Gastrocnemius medialis (tissue), 4 donors: ENCODE results near the gene LIPF. TPM values are rescaled to one million over a fixed set of nuclear protein-coding genes. Genes with fewer than 3 reads are reported as not detected.
"Not testable (repeated sequence)": the region's sequence is repeated elsewhere in the genome, so short reads cannot be mapped to it uniquely, and the experiment has no call there.

Experiments
- ATAC-seq, 2 donors: fragments of 150-250 bp; one replicate each; pipeline ENCODE4 v1.9.1; 2016
- DNase-seq, 2 donors: peaks; one replicate each; pipeline ENCODE4 v3.0.0-alpha.2; 2019
- H3K27ac ChIP-seq, 4 donors: fragments of 200-600 bp; sonication (generic); 1 replicate in 1 of 4; 2 replicates in 3 of 4; pipeline ENCODE4 v1.5.1; 2016 to 2018; ENCODE audit warnings: mild to moderate bottlenecking in 2 of 4, moderate library complexity in 1 of 4
- H3K27me3 ChIP-seq, 3 donors: fragments of 200-600 bp; sonication (generic) in 2 of 3; 1 replicate in 1 of 3; 2 replicates in 2 of 3; pipeline versions ENCODE4 v1.5.1 to v1.6.0; 2016 to 2019; ENCODE audit warnings: mild to moderate bottlenecking in 1 of 3, moderate library complexity in 1 of 3
- H3K36me3 ChIP-seq, 2 donors: fragments of 200-600 bp; sonication (generic) in 1 of 2; one replicate each; pipeline ENCODE4 v1.5.1; 2017 to 2018
- H3K4me1 ChIP-seq, 2 donors: fragments of 200-600 bp; sonication (generic) in 1 of 2; one replicate each; pipeline ENCODE4 v1.5.1; 2016 to 2017; ENCODE audit warnings: mild to moderate bottlenecking in 2 of 2
- H3K4me3 ChIP-seq, 4 donors: fragments of 200-600 bp; sonication (generic) in 3 of 4; 1 replicate in 1 of 4; 2 replicates in 3 of 4; pipeline ENCODE4 v1.5.1; 2016 to 2019; ENCODE audit warnings: mild to moderate bottlenecking in 2 of 4
- H3K9me3 ChIP-seq, 3 donors: fragments of 200-600 bp; sonication (generic) in 2 of 3; 1 replicate in 1 of 3; 2 replicates in 2 of 3; pipeline ENCODE4 v1.5.1; 2016 to 2019
- POLR2A ChIP-seq, 2 donors: fragments of 450-650 bp; IDR thresholded peaks; one replicate each; pipeline ENCODE4 v1.6.1; 2017; ENCODE audit warnings: antibody characterized with exemption in 2 of 2, mild to moderate bottlenecking in 2 of 2, moderate library complexity in 2 of 2
- in situ Hi-C, 4 donors: fragments of 200-750 bp; cut with MboI; loops; one replicate each; pipeline versions ENCODE4 v1.15.0 to v1.8.0; 2017; ENCODE audit warnings: low sequenced_read_pairs in 4 of 4
- intact Hi-C: fragments of 100-400 bp; cut with DNase I; formaldehyde crosslinking; loops from one replicate; pipeline ENCODE4 v1.15.1; 2023; ENCODE audit warnings: low total_unique reads
- total RNA-seq, 4 donors: library from RNA; depleted of rRNA; stranded (reverse); fragments of >200 nt; gene quantifications; one replicate each; pipeline versions ENCODE4 v1.1.0 to v1.2.3, GENCODE V29; 2016
- TF ChIP-seq, protein P1 (sequence below), 5 experiments: fragments of 450-650 bp in 3 of 5; fragments of 200-600 bp in 2 of 5; sonication (generic) in 2 of 5; IDR thresholded peaks in 4 of 5; conservative IDR thresholded peaks in 1 of 5; 1 replicate in 4 of 5; 2 replicates in 1 of 5; pipeline ENCODE4 v1.5.1; 2016 to 2019; ENCODE audit warnings: antibody characterized with exemption in 5 of 5, mild to moderate bottlenecking in 3 of 5, moderate library complexity in 3 of 5

The LIPF gene
- total RNA-seq, 4 donors from 2014 or later, result 0.36 TPM; not detected in 3

GRCh38 chr10:88659725-88660597 is 4.3 kb upstream of the LIPF start:
- in situ Hi-C loops (no loop called here), intact Hi-C loops (no loop called here)
- Histone ChIP-seq H3K27me3 (no peaks in the 10 kb centered on the region), H3K9me3 (no peaks in the 10 kb centered on the region), H3K27ac (no peak overlapping the region), H3K4me1 (no peaks in the 10 kb centered on the region), H3K4me3 (no peak overlapping the region), H3K36me3 (no peaks in the 10 kb centered on the region)
- no peak for ATAC-seq
- TF ChIP-seq POLR2A (IDR thresholded peaks at IDR 0.05), result no peak
- TF ChIP-seq, protein P1, sequence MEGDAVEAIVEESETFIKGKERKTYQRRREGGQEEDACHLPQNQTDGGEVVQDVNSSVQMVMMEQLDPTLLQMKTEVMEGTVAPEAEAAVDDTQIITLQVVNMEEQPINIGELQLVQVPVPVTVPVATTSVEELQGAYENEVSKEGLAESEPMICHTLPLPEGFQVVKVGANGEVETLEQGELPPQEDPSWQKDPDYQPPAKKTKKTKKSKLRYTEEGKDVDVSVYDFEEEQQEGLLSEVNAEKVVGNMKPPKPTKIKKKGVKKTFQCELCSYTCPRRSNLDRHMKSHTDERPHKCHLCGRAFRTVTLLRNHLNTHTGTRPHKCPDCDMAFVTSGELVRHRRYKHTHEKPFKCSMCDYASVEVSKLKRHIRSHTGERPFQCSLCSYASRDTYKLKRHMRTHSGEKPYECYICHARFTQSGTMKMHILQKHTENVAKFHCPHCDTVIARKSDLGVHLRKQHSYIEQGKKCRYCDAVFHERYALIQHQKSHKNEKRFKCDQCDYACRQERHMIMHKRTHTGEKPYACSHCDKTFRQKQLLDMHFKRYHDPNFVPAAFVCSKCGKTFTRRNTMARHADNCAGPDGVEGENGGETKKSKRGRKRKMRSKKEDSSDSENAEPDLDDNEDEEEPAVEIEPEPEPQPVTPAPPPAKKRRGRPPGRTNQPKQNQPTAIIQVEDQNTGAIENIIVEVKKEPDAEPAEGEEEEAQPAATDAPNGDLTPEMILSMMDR (IDR thresholded peaks at IDR 0.05 in 4 of 5, conservative IDR thresholded peaks at IDR 0.05 in 1 of 5), result no peak
- no peak for DNase-seq

DNA sequence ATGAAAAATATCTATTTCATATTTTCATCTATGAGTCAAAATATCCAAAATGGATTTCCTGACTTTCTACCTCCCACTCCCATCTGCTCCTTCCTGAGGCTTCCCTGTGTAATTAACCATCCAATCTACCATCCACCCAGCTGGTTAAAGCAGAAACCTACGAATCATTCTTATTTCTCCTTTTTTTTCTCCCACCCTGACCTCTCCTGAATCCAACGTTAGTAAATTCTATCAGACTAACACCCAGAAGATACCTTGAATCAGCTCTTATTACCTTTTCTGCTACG is 3.7 kb upstream of the LIPF start:
- intact Hi-C loops (no loop called here), in situ Hi-C loops (no loop called here)
- TF ChIP-seq, protein P1 (IDR thresholded peaks at IDR 0.05 in 4 of 5, conservative IDR thresholded peaks at IDR 0.05 in 1 of 5), result no peak
- TF ChIP-seq POLR2A (IDR thresholded peaks at IDR 0.05), result no peak
- Histone ChIP-seq H3K27ac (no peak overlapping the region), H3K4me3 (no peak overlapping the region), H3K9me3 (no peaks in the 10 kb centered on the region), H3K4me1 (no peaks in the 10 kb centered on the region), H3K27me3 (no peaks in the 10 kb centered on the region), H3K36me3 (no peaks in the 10 kb centered on the region)
- no peak for DNase-seq
- no peak for ATAC-seq

- Histone ChIP-seq H3K4me1 (no peaks in the 10 kb centered on the region), H3K27me3 (no peaks in the 10 kb centered on the region), H3K27ac (no peak overlapping the region), H3K4me3 (no peak overlapping the region), H3K36me3 (no peaks in the 10 kb centered on the region), H3K9me3 (no peaks in the 10 kb centered on the region)
- in situ Hi-C loops, result no loop called here
- no peak for DNase-seq
- TF ChIP-seq POLR2A (IDR thresholded peaks at IDR 0.05), result no peak
- TF ChIP-seq, protein P1 (IDR thresholded peaks at IDR 0.05 in 4 of 5, conservative IDR thresholded peaks at IDR 0.05 in 1 of 5), result no peak
- no peak for ATAC-seq
- intact Hi-C loops, result no loop called here
Measured at GRCh38 chr10:88661018-88661417, 3.2 kb upstream of the LIPF start.

GRCh38 chr10:88661577-88661976 is 2.7 kb upstream of the LIPF start:
- H3K27me3 ChIP-seq, result no peaks in the 10 kb centered on the region
- no peaks in the 10 kb centered on the region for H3K4me1 ChIP-seq
- TF ChIP-seq, protein P1 (IDR thresholded peaks at IDR 0.05 in 4 of 5, conservative IDR thresholded peaks at IDR 0.05 in 1 of 5), result no peak
- no peak for TF ChIP-seq POLR2A (IDR thresholded peaks at IDR 0.05)
- ATAC-seq (no peak), DNase-seq (no peak)
- no peaks in the 10 kb centered on the region for H3K36me3 ChIP-seq
- H3K9me3 ChIP-seq, result no peaks in the 10 kb centered on the region
- H3K27ac ChIP-seq, result no peak overlapping the region
- intact Hi-C loops, result no loop called here
- H3K4me3 ChIP-seq, result no peak overlapping the region
- in situ Hi-C loops, result no loop called here

GRCh38 chr10:88663153-88663552 is 1.1 kb upstream of the LIPF start:
- ATAC-seq, H3K4me1 ChIP-seq, H3K36me3 ChIP-seq, DNase-seq, H3K9me3 ChIP-seq, H3K27ac ChIP-seq, intact Hi-C loops, in situ Hi-C loops, H3K4me3 ChIP-seq, H3K27me3 ChIP-seq: not testable (repeated sequence)
